ENCODE data around the gene VIPR2. TPM values are rescaled to one million over a fixed set of nuclear protein-coding genes. Genes with fewer than 3 reads are reported as not detected.

The VIPR2 gene
- polyA plus RNA-seq, 3 donors = not detected

DNA sequence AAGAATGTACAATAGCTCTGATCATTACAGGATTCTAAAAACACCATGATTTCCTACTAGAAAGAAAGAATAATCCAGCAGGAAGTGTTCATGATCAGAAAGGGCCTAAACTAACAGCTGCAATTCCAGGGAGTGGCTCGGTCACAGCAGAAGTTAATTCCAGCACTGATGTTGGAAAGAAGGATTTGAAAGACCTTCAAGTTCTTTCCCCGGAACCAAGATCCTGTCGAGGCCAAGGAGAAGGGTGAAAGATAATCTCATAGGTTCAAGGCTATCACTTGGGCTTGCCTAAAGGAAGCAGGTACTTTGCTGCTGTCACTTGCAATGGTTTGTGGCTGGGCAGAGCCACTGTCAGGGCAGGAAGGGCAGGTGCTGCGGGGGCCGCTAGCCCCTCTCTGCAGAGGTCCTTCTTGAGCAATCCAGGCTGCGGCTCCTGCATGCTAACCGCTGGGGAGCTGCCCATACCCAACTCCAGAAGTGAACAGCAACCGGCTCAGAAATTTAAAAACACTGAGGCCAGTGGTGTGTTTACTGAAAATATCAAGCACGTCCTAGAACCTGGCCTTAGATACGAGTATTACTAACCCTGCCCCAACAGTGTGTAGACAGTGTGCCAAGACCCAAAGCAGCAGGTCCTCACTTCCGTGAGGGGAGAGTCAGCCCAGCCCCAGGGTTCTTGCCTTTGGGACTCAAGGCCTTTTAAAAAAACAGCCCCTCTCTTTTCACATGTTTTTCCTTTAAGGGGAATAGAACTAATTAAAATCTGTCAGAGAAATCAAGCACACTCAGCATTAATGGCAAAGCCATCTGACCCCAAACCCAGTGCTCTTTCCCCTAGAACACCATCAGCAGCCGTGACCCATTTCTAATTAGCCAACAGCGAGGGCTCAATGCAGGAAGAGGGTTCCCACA lies 76.8 kb downstream of the VIPR2 start:
- peaks cover 0 to 3% of the 10 kb centered on the region in 2 donors for H3K9me3 ChIP-seq (replicated peaks in 1 of 2; ENCODE audit: control insufficient read depth in 1 of 2, insufficient read depth in 1 of 2, low read length in 2 of 2)
- no peak overlapping the region for H3K27ac ChIP-seq (ENCODE audit: low read depth in 1 of 2, low read length in 2 of 2)
- TF ChIP-seq, protein P1, sequence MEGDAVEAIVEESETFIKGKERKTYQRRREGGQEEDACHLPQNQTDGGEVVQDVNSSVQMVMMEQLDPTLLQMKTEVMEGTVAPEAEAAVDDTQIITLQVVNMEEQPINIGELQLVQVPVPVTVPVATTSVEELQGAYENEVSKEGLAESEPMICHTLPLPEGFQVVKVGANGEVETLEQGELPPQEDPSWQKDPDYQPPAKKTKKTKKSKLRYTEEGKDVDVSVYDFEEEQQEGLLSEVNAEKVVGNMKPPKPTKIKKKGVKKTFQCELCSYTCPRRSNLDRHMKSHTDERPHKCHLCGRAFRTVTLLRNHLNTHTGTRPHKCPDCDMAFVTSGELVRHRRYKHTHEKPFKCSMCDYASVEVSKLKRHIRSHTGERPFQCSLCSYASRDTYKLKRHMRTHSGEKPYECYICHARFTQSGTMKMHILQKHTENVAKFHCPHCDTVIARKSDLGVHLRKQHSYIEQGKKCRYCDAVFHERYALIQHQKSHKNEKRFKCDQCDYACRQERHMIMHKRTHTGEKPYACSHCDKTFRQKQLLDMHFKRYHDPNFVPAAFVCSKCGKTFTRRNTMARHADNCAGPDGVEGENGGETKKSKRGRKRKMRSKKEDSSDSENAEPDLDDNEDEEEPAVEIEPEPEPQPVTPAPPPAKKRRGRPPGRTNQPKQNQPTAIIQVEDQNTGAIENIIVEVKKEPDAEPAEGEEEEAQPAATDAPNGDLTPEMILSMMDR (IDR thresholded peaks at IDR 0.05) = no peak
- 85% methylated on average over 10 of the region's 13 CpGs for WGBS (ENCODE audit: insufficient coverage)
- Mint-ChIP-seq H3K4me1 (peaks cover 2% of the 10 kb centered on the region), H3K9me3 (peaks cover 0 to 5% (median 2%) of the 10 kb centered on the region in 7 donors), H3K27ac (no peak overlapping the region), H3K4me3 (no peak overlapping the region), H3K27me3 (ENCODE audit: low read depth in 3 of 3) (peaks cover 0 to 4% (median 2%) of the 10 kb centered on the region in 3 donors), H3K36me3 (no peaks in the 10 kb centered on the region)
- no peak overlapping the region for H3K9ac ChIP-seq (ENCODE audit: insufficient read depth, low read length, poor library complexity, severe bottlenecking)
- H3K27me3 ChIP-seq (ENCODE audit: control insufficient read depth in 2 of 2, insufficient read depth in 2 of 2, low read length in 2 of 2) = no peaks in the 10 kb centered on the region
- H3K4me1 ChIP-seq (ENCODE audit: control insufficient read depth in 1 of 2, insufficient read depth in 2 of 2, low read length in 2 of 2) = no peaks in the 10 kb centered on the region
- H3K4me2 ChIP-seq (replicated peaks; ENCODE audit: extremely low read depth, low read length, poor library complexity, severe bottlenecking) = no peak overlapping the region
- H3K36me3 ChIP-seq (replicated peaks in 1 of 2; ENCODE audit: control insufficient read depth in 1 of 2, insufficient read depth in 2 of 2, low read length in 2 of 2) = no peaks in the 10 kb centered on the region
- H3K4me3 ChIP-seq (replicated peaks in 1 of 3; ENCODE audit: low read depth in 2 of 3, low read length in 3 of 3) = no peak overlapping the region
- intact Hi-C loops (cut with micrococcal nuclease) = no loop called here
- no peaks in the 10 kb centered on the region for H4K20me1 ChIP-seq (ENCODE audit: insufficient read depth, low read length)
- DNase-seq = no peak
- H2AFZ ChIP-seq (ENCODE audit: insufficient read depth, low read depth, low read length, poor library complexity, severe bottlenecking) = no peak overlapping the region
- no peaks in the 10 kb centered on the region for H3K79me2 ChIP-seq (ENCODE audit: insufficient read depth, low read length)

DNA sequence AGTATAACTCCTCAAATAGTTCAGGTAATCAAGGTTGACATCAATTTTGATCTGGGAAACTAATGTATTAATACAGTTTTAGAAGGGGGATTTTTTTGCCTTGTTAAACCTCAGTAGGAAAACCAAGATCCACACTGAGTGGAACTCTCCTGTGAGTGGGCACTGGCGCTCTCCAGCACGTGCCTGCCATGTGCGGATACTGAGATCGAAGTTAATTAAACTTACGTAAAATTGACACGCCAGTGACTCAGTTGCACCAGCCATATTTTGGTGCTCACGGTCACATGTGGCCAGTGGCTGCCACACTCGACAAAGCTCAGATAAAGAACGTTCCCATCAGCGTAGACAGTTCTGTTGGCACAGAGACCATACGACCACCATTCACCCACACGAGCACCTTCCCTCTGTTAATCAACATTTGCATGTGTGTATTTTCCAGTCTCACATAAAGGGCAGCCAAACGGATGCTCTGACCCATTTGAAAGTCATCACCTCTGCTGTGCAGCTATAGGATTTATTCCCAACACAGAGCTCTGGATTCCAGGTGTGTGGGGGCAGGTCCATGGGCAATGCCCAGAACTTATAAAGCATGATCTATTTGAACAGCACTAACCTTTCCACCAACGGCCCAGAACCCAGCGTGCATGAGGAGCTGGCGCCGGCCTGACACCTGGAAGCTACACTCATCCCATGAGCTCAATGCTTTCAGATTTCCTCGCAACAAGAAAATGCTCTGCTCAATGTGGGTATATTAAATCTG lies 77.7 kb downstream of the VIPR2 start:
- 95% methylated on average over 12 of the region's 18 CpGs for WGBS (ENCODE audit: insufficient coverage)
- Histone ChIP-seq H2AFZ (ENCODE audit: insufficient read depth, low read depth, low read length, poor library complexity, severe bottlenecking) (no peak overlapping the region), H3K27me3 (ENCODE audit: control insufficient read depth in 2 of 2, insufficient read depth in 2 of 2, low read length in 2 of 2) (no peaks in the 10 kb centered on the region), H3K36me3 (replicated peaks in 1 of 2; ENCODE audit: control insufficient read depth in 1 of 2, insufficient read depth in 2 of 2, low read length in 2 of 2) (no peaks in the 10 kb centered on the region), H3K27ac (ENCODE audit: low read depth in 1 of 2, low read length in 2 of 2) (no peak overlapping the region), H3K79me2 (ENCODE audit: insufficient read depth, low read length) (no peaks in the 10 kb centered on the region), H3K4me2 (replicated peaks; ENCODE audit: extremely low read depth, low read length, poor library complexity, severe bottlenecking) (no peak overlapping the region), H4K20me1 (ENCODE audit: insufficient read depth, low read length) (no peaks in the 10 kb centered on the region), H3K4me3 (replicated peaks in 1 of 3; ENCODE audit: low read depth in 2 of 3, low read length in 3 of 3) (no peak overlapping the region), H3K9me3 (replicated peaks in 1 of 2; ENCODE audit: control insufficient read depth in 1 of 2, insufficient read depth in 1 of 2, low read length in 2 of 2) (peaks cover 0 to 10% of the 10 kb centered on the region in 2 donors), H3K9ac (ENCODE audit: insufficient read depth, low read length, poor library complexity, severe bottlenecking) (no peak overlapping the region), H3K4me1 (ENCODE audit: control insufficient read depth in 1 of 2, insufficient read depth in 2 of 2, low read length in 2 of 2) (no peaks in the 10 kb centered on the region)
- H3K36me3 Mint-ChIP-seq = no peaks in the 10 kb centered on the region
- TF ChIP-seq, protein P1 (IDR thresholded peaks at IDR 0.05) = no peak
- peaks cover 0 to 6% (median 2%) of the 10 kb centered on the region in 3 donors for H3K27me3 Mint-ChIP-seq (ENCODE audit: low read depth in 3 of 3)
- H3K4me1 Mint-ChIP-seq = peaks cover 2% of the 10 kb centered on the region
- H3K4me3 Mint-ChIP-seq = no peak overlapping the region
- intact Hi-C loops (cut with micrococcal nuclease) = no loop called here
- no peak for DNase-seq
- H3K27ac Mint-ChIP-seq = peak overlapping the region in 1 of 7 donors; percentile 22
- peaks cover 0 to 13% (median 8%) of the 10 kb centered on the region in 7 donors for H3K9me3 Mint-ChIP-seq

Data from CD14-positive monocyte (primary cell).